ENCODE data around the gene SLC16A5. TPM values are rescaled to one million over a fixed set of nuclear protein-coding genes. Genes with fewer than 3 reads are reported as not detected.

SLC16A5 gene
- total RNA-seq, 1 donor: 2.8 TPM

DNA sequence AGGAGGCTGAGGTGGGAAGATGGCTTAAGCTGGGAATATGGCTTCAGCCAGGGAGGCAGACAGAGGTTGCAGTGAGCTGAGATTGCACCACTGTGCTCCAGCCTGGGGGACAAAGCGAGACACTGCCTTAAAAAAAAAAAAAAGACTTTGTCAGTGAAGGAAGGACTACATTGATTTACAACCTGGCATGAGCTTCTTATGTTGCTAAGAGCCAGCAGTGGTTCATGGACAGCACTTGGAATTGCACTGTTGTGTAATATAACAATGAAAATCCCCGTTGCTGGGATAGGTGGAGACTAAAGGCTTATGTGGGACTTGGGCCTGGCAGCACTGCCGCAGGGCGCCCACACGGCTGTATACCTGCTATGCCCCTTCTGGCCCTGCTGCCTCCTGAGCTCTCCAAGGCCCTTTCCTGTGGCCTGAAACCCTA lies 14.1 kb upstream of the SLC16A5 start:
- no peak overlapping the region for H3K4me3 ChIP-seq (ENCODE audit: low read depth, low read length)
- TF ChIP-seq, protein P1, sequence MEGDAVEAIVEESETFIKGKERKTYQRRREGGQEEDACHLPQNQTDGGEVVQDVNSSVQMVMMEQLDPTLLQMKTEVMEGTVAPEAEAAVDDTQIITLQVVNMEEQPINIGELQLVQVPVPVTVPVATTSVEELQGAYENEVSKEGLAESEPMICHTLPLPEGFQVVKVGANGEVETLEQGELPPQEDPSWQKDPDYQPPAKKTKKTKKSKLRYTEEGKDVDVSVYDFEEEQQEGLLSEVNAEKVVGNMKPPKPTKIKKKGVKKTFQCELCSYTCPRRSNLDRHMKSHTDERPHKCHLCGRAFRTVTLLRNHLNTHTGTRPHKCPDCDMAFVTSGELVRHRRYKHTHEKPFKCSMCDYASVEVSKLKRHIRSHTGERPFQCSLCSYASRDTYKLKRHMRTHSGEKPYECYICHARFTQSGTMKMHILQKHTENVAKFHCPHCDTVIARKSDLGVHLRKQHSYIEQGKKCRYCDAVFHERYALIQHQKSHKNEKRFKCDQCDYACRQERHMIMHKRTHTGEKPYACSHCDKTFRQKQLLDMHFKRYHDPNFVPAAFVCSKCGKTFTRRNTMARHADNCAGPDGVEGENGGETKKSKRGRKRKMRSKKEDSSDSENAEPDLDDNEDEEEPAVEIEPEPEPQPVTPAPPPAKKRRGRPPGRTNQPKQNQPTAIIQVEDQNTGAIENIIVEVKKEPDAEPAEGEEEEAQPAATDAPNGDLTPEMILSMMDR (IDR thresholded peaks at IDR 0.05; ENCODE audit: insufficient read depth, low read length): no peak
- DNase-seq (ENCODE audit: low read depth): peak; percentile 42

DNA sequence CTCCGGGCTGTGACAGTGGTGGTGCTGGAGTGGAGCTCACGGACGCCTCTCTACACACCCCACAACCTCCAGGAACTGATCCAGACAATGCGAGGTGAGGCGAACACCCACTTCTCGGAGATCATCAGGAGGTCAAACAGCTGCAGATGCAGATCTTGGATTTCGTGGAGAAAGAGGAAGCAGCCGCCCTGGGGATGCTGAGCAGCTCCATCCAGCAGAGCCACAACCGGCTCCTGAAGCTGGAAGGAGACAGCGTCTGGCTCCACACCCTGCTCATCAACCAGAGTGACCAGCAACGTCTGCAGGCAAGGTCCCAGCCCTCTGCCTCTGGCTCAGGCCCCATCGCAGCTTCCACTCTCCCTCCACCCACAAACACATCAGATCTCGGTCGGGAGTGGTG lies 13.2 kb upstream of the SLC16A5 start:
- no peak overlapping the region for H3K4me3 ChIP-seq (ENCODE audit: low read depth, low read length)
- no peak for DNase-seq (ENCODE audit: low read depth)
- TF ChIP-seq, protein P1 (IDR thresholded peaks at IDR 0.05; ENCODE audit: insufficient read depth, low read length): no peak

DNA sequence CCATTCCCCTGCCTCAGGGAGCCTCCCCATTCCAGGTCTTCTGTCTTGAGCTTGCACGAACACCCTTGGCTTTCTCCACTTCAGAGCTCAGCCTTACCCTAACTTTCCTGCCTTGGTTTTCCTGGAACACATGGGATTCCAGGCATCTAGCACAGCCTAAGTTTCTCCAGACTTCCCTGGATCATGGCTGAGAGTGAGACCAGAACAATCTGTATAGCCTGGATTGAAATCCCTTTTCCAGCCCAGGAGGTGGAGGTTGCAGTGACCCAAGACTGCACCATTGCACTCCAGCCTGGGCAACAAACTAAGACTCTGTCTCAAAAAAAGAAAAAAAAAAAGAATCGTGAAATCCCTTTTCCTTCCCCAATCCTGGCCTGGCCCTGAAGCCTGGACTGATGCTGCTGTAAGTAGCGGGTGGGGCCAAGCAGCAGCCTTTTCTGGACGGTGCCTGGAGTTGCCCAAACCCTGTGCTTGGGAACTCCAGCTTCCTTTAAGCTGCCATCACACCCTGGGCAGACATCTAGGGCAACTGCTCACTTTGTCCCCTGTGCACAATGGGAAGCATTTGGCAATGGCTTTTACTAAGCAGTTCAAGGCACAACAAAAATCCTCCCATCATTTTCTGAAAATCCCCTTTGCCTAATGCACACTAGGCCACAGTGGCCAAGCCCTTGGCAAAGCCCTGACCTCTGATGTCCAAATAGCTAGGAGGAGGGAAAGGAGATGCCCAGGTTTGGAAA lies 12.0 kb upstream of the SLC16A5 start:
- TF ChIP-seq, protein P1 (IDR thresholded peaks at IDR 0.05; ENCODE audit: insufficient read depth, low read length): no peak
- DNase-seq (ENCODE audit: low read depth): no peak
- no peak overlapping the region for H3K4me3 ChIP-seq (ENCODE audit: low read depth, low read length)

DNA sequence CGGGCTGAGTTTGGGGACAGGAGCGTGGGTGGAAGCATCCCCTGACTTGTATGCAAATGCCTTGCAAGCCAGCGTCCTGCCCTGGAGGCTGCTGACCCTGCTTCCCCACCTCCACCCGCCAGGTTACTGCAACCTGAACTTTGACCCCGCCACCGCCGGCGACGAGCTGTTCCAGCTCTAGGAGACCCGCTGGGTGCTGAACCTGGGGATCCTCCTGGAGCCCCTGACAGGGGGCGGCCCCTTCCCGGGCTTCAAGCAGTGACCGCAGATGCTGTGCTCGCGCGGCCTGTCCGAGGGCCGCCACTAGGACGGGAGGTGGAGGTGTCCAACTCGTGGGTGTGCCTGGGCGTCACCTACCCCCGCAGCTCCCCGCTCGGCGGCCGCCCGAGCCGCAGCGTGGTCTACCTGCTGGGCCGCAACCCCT lies 10.7 kb upstream of the SLC16A5 start:
- no peak for DNase-seq (ENCODE audit: low read depth)

DNA sequence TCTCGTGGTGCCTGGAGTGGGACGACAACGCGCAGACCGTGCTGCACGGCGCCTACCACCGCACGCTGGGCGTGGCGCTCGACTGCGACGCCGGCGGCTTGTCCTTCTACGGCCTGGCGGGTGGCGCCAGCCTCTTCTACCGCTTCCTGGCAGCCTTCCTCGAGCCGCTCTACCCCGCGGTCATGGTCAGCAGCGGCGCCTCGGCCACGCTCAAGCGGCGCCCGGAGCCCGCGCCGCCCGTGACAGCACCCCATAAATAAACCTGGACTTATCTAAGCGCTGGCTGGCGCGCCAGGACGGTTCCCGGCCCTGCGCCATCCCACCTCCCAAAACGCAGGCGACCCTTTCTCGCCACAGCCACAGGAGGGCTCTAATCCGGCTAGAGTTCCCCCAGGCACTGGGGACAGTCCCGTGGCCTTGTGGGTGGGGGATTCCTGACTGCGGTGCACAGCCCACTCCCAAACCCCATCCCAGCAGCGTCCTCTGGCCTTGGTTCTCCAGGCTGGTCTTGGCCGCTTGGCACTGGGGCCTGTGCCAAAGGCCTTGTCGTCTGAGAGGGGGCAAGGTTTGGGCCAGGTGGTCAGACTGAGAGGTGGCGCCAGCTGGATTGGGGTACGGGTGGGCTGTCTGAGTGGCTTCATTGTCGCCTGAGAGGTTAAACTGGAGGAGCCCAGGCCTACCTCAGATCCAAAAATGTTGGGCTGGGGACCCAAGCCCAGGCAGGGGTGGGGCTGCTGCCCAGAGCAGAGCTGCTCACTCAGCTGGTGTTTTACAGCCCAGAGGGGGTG lies 10.1 kb upstream of the SLC16A5 start:
- H3K4me3 ChIP-seq (ENCODE audit: low read depth, low read length): no peak overlapping the region
- TF ChIP-seq, protein P1 (IDR thresholded peaks at IDR 0.05; ENCODE audit: insufficient read depth, low read length): no peak
- no peak for DNase-seq (ENCODE audit: low read depth)

More for the DNA sequence above, 10.7 kb upstream of the SLC16A5 start:
- TF ChIP-seq, protein P1 (IDR thresholded peaks at IDR 0.05; ENCODE audit: insufficient read depth, low read length): no peak
- H3K4me3 ChIP-seq (ENCODE audit: low read depth, low read length): no peak overlapping the region

DNA sequence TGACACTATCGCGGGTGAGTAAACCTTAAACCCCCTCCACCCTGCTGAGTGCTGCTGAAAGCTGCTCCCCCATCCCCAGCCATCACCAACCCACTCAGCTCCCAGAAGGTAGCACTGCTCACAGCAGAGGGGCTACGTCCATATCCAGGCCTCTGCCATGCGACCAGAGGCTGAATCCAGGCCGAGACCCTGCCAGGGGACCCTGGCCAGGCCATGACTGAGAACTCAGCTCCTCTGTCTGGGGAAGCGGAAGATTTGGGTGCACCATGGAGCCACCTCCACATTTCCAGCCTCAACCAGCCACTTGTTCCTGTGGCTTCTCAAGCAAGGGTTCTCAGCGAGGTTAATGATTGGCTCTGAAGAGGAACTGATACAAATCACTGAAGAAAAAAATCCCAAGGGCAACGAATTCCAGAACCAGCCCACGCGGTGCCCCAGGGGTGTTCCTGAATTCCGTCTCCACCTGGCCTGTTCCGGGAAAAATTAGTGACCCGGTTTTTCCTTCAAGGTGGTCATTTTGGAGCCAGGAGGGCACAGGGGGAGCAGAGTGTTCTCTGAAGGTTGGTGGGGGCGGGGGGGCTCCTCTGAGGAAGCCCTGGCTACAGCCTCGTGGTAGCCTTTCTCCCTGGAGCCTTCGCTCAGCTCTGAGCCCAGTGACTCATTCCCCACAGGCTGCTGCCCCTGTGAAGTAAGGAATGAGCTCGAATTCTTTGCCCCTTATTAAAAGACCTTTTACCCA lies 9.3 kb upstream of the SLC16A5 start:
- TF ChIP-seq, protein P1 (IDR thresholded peaks at IDR 0.05; ENCODE audit: insufficient read depth, low read length): no peak
- peak; percentile 66 for DNase-seq (ENCODE audit: low read depth)
- H3K4me3 ChIP-seq (ENCODE audit: low read depth, low read length): no peak overlapping the region

Data from fibroblast of the aortic adventitia (primary cell).